SKM-1 (cell line): ENCODE measurements around the gene SETBP1.
"Not testable (repeated sequence)": the region's sequence is repeated elsewhere in the genome, so short reads cannot be mapped to it uniquely, and the experiment has no call there.

ENCODE experiments used
- DNase-seq: peaks from one replicate; lab custom pipeline; 2025; ENCODE audit not compliant: unreplicated experiment; lab: John Stamatoyannopoulos, UW

SETBP1 gene

DNA sequence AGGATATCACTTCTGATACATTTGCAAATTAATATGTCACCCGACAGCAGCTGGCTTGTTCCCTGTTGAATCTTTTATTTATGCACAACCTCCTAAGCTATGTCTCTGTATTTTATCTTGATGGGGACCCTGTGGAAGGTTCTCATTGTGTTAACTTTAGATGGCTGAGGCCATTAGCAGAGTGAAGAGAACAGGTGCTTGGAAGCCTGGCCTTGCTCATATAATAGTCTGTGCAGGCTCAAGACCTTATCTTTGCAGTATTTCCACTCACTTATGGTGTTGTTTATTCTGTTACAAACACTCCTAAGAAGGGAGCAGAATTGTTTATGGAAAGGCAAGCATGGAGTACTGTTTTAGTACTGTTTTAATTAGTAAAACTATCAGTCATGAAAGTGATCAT is 107.6 kb downstream of the SETBP1 start:
- no peak for DNase-seq

DNA sequence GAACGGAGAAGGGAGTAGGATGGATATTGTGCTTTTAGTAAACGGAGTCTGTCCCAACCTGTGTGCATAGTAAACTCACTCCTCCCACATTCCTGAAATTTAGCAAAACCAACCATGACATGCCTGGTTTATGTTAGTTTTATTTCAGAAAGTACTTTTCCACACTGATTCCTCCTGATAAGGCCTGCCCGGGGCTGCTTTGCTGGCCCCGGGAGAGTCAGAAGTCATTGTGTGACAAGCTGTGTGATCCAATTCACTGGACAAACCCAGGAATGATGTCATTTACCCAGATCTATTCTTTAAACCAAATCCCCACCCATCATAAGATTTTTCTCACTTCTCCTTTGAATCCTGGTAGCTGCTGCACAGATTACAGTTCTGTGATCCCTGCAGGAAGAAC is 109.0 kb downstream of the SETBP1 start:
- DNase-seq: no peak

DNA sequence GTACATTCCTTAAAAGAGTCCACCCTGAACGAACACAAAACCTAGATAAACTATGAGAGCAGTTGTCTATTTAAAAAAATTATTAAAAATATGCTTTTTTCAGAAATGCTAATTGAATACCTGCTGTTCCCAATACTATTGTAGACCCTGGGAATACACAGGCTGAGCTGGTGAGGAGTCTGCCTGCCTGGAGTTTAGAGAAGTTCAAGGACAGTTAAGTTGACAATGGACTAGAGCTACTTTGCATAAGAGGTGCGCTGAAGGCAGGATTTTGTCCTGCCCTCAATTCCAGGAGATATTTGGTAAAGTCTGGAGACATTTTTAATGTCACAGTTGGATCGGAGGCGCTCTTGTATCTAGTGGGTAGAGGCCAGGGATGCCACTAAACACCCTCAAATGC is 110.2 kb downstream of the SETBP1 start:
- no peak for DNase-seq

DNA sequence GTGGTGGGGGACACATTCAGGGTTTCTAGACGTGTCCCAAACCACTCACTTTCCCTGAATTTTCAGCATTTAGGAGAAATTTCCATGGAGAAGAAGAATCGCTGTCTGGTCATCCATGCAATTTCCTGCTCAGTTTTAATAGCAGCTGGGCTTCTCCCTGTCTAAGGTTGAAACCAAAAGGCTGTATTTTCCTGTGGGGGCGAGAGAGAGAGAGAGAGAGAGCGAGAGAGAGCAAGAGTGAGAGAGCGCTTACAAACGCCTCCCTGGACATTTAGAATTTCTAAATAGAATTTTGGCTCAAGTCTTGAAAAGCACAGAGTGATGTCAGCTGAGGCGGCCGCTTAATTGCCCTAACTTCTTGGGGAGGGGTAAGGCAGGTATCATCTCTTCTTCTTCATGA is 110.8 kb downstream of the SETBP1 start:
- no peak for DNase-seq

DNA sequence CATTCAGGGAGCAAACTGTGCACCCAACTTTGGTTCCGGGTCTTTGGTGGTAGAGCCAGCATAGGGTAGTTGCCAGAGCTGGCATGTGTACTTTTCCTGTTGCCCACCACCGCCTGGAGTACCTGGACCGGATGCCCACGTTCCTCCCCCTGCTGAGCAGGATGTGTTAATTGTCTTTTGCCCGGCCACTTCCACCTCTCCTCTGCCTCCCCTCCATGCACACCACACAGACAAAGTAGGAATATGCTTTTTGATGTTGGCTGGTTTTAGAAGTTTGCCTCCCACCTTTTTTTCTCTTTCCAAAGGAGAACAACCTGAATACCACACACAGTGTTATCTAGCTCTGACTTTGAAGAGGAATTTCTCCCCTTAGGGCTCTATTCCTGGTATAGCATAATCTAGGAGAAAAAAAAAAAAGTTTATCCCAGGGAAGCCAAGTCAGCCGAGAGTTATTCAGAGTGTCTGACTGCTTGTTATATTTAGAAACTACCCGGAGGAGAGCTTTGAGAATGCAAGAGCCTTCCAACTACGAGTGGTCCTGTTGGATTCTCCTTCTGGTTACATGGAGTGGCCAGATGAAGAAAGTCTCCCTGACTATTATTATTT is 111.9 kb downstream of the SETBP1 start:
- no peak for DNase-seq

DNA sequence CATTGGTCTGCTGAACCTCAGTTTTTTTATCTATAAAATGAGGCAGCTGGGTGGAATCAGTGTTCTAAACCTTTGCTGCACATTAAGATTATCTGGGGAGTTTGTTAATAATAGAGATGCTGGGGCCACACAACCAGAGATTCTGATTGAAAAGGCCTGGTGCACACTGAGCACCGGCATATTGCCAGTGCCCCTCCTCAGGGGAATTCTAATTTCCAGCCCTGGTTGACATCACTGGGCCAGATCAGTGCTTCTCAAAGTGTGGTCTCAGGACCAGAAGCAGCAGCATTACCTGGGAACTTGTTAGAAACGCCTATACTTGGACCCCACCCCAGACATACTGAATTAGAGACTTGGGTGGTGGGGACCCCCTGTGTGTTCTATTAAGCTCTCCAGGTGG is 112.5 kb downstream of the SETBP1 start:
- no peak for DNase-seq

DNA sequence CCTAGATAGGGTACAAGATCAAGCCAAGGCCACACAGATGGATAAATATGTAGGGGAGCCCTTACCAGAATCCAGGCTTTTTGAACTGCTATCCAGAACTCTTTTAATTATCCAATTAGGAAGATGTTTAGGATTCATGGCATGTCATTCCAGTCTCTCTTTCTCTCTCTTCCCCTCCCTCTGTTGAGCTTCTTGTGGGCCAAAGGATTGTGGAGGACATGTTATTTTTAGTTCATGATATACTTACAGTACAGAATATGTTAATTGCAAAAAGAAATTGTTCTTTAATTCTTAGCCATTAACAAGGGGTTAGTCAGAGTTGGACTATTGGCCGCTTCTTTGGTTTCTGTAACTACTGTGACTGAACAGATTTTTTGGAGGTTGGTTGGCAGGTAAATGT is 113.0 kb downstream of the SETBP1 start:
- DNase-seq: no peak

DNA sequence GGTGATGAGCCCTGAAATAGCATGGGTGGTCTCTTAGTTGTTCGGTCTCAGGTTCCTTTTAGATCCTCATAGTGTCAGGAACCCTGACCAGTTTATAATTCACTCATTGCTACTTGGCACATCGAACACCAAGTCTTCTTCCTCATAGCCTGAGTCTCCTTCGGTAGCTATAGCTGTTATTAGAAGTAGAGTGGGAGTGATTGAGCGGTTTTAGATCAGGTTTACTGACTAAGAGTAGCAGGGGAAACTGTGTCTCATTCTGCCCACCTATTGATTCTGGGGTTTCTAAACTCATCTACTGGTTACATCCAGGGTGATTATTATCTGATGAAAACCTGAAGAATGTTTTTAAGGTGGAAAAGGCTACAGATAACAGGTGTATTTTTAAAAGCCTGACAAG is 114.6 kb downstream of the SETBP1 start:
- DNase-seq: no peak

DNA sequence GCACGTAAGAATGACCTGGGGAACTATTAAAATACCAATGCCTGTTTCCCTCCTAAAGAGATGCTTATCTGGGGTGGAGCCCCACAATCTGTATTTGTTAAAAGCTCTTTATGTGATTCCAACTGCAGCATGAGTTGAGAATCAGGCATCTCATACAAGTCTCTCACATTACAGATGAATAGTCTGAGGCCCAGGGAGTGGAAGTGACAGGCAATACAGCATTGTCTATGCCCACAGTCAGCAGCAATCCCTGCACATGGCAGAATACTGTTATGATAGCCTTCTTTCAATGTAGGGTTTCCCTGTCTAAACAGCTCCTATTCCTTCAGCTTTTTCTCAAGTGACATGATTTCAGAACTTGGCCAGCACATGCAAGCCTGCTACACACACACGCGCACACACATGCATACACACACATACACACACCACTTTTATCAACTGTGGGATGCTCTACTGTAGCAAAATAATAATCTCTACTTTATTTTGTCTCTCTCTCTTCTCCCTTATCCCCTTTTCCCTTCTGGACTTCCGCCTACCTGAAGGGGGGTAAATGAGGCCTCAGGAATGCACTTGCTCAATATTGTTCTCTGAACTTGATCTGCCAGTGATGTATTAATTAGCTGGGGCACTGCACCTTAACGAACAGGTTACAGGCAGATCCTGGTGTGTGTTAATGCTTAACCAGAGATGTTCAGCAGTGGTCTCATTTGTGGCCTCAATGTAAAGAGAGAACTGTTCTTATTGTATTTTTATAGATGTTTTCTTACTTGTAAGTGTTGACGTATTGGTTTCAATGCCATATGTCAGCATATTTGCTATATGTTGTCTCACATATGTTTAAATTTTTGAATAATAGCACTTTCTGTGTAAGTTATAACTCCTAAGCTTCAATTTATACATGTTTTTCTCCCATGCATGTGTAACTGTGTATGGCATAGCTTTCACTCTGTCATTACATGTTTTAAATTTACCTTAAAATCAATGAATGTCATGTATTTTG is 116.0 kb downstream of the SETBP1 start:
- DNase-seq: no peak

DNA sequence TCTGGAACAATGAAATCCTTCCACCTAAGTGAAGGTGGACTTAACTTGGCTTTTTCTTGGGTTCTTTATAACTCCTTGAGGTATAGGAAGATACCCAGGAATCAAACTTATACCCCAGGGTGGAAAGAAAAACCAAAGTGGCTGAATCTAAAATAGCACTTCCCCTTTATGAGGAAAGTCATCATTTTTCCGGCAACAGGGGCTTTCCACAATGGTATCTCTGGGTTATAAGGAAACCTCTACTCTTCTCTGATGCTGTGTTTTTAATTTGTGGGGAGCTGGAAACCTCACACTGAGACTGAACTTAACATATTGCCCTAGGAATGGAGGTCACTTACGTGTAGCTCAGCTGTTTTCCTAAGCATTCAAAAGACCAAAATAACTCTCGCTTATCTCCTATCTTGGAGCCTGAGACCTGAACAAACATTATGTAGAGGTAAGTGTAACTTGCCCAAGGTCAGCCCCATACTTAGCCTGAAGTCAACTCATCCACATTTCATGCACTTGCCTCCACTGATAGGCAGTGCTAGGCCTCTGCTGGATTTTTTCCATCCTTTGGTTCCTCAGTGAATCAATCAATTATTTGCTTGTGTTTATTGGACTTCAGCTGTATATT is 117.9 kb downstream of the SETBP1 start:
- no peak for DNase-seq

DNA sequence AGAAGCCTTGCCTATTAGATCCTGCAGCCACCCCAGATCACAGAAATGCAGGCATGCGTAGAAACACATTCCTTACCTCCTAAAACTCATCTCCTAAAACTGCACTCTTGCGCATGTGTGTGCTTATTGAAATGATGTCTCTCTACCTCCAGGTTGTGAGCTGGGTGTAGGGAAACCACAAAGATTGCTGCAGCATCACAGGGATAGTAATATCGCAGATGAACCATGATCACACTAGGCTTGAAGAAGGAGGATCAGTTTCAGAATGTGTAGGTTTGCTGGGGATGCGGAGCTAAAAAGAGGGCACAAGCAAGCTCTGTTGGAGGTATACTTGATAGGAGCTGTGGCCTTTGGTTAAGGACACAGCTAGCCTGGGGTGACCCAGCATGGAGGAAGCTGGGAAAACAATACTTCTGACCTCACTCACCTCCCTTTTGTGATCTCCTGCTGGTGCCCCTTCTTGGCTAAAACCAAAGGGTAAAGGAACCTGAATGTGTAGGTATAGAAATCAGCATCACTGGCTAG is 118.8 kb downstream of the SETBP1 start:
- no peak for DNase-seq

DNA sequence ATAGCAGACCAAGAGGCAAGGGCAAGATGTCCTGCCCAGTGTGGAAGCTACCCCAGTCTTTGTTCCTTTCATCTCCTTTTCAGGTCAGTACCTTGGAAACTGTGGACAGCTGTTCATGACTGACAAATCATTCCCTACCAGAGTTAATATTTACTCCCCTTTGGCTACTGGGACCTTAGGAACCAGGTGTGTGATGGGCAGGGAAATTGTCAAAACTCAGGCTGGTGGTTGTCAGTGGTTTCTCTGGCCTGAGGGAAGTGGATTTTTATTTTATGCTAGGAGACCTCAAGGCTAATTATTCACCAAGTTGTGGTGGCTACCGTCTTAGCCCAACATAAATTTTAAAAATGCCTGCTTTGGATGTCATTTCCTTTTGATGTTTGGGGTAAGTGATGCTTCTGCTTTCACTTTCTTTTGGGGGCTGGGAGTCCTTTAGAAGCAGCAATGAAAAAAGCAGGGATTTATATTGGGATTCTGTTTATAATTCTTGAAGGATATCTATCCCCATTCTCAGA is 119.3 kb downstream of the SETBP1 start:
- DNase-seq: no peak

DNA sequence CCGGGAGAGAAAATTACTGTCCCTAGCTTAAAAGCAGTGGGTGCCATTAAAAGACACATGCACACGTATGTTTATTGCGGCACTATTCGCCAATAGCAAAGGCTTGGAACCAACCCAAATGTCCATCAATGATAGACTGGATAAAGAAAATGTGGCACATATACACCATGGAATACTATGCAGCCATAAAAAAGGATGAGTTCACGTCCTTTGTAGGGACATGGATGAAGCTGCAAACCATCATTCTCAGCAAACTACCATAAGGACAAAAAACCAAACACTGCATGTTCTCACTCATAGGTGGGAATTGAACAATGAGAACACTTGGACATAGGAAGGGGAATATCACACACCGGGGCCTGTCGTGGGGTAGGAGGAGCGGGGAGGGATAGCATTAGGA is 120.1 kb downstream of the SETBP1 start:
- DNase-seq: not testable (repeated sequence)

DNA sequence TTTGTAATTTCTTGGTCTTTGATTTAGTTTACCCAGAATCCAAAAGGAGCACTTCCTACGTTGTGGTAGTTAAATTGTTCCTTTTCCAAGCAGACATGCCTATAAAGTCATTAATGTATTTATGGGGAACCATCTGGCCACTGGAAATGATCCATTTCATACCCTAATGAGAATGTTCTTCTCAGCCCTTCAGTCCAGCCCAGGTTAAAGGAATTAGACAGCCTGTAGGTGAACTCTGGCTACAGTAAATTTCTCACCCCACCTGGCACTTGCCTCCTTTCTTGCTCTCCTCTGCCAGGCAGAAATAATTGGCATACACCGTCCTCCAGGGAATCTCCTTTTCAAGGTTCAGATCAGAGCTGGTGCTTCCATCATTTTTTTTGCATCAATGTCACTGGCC is 121.1 kb downstream of the SETBP1 start:
- DNase-seq: no peak

DNA sequence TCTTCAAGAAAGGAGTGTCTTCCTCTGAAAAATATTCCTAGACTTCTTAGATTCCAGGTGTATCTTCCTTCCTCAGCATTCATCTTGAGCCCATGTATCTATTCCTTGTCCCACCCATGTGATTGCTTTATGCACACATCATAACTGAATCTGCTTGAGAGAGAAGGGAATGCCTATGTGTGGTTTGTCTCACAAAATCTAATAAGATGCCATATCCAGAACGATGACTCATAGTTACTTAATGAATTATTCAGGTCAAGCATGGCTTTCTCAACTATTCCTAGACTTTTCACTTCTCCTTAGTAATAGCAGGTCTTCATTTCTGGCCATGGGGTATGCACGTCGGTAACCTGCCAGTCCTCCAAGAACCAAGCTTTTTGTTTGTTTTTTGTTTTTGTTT is 121.8 kb downstream of the SETBP1 start:
- no peak for DNase-seq

DNA sequence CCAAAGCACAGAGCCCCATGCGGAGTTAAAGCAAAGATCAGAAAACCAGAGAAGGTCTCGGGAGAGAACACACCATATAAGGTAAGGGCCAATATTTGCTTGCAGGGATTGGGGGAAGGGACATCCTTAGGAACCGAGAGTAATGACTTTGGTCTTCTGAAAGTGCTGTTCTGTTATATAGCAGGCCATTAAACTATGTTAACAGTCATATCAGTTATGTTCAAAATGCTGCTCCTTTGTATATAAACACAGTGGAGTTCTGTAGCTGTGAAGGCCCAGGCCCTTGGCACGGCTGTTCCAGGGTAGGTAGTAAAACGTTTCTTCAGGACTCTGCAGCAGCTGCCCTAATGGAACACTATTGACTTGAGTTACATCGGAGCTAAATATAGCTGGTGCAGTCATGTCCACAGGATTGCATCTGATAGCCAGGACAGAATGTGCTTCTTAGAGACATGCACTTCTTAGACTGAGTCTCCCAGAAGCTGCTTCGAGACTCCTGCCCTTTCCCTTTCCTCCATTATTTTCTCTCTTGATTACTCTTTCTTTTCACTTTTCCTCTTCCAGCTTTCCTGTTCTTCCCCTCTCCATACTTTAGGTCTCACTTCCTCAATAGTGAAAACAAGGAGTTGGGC is 122.4 kb downstream of the SETBP1 start:
- DNase-seq: no peak

DNA sequence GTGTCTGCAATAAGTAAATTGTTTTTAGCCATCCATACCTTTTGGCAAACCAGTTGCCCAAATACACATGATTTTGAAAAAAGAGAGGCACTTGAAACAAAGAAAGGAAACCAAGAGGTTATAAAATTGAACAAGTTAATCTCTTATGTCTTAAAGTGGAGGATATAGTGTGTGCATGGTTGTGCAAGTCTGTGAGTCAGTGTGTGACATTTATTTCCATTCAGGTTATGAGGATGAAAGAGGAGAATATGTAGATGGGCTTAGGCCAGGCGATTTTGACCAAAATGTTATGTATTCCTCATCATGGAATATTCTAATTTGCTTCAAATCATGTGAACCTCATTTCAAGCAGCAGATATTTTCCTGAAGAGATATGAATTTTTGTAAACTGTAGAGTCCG is 123.3 kb downstream of the SETBP1 start:
- no peak for DNase-seq

DNA sequence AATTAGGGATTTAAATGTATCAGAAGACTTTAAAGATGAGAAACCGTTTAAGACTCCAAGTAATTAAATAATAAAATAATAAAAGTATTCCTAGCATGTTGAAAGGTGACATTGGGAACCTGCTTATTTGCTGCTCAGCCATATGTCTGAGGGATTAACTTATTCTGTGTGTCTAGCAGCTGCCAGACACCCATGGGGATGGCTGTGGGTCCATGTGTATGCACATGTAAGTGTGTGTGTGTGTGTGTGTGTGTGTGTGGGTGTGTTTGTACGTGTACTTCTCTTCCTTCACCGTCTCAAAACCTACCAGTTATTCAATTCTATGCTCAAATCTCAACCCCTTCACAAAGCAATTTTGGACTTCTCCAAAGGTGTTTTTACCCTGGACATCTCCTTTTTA is 124.5 kb downstream of the SETBP1 start:
- no peak for DNase-seq

DNA sequence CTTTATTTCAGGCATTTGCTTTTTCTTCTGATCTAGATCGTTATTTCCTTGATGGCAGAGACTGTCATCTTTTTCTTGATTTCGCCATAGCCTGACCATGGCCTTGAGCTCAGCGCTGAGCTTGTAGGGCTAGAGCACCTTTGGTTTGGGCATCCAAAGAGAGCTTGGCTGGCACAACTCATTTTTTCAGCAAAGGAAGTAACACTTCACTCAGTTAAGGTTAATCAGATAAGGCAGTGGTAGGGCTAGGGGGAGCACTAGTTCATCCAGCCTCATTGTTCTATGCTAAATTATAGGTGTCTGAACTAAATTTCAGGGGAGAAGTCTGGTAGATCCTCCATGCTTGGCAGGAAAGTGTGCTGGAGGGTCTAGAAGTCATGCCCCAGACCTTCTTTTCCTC is 125.0 kb downstream of the SETBP1 start:
- no peak for DNase-seq

DNA sequence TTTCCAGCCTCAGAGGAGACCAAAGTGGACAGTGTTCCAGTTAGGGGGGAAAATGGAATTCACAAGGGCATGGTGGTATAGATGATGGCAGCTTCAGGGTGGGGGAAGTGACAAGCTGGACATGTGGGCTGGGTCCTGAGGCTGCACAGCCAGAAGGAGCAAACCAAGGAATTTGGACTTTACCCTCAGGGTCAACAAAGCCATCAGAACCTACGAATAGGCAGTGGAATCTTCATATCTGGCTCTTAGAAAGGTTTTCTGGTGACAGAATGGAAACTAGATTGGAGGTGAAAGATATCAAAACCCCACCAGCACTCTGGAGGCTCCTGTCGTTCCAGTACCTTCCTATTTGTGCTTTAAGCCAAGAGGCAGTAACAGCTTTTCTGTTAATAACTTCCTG is 127.1 kb downstream of the SETBP1 start:
- DNase-seq: no peak

DNA sequence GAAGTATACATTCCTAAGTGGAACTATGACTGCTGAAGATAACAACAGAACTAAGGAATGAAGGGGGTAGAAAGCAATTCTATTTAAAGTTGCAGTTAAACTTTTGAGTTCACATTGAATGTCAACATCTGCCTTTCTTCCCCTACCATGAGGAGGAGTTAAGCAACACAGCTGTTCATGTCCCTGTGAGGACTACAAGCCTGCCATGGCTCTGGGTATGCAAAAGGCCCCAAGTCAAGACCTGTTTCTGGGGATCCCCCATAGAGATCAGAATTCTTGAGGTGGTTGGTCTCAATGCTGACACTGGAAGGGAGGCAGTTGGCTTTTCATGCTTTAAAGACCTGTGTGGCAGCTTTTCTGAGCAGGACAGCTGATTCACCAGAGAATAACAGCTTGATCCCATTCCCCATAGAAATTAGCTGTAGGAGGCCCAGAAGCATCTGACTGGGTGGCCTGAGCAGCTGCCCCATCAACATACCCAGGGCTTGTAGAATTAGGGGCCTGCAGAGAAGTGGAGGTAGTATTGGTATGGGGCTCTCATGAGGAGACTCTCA is 131.0 kb downstream of the SETBP1 start:
- DNase-seq: no peak
